ENCODE results near the gene STXBP6.

The STXBP6 gene

GRCh38 chr14:24851406-24851805 is 198.5 kb downstream of the STXBP6 start:
- no peaks in the 10 kb centered on the region for H3K4me1 ChIP-seq (ENCODE audit: control insufficient read depth, low read length)
- H3K4me2 ChIP-seq (ENCODE audit: low read length): no peak overlapping the region
- no peaks in the 10 kb centered on the region for H4K20me1 ChIP-seq (ENCODE audit: control insufficient read depth, insufficient read depth, low read depth, low read length)
- no peaks in the 10 kb centered on the region for H3K36me3 ChIP-seq (ENCODE audit: control insufficient read depth, low read length)
- TF ChIP-seq, protein P1, sequence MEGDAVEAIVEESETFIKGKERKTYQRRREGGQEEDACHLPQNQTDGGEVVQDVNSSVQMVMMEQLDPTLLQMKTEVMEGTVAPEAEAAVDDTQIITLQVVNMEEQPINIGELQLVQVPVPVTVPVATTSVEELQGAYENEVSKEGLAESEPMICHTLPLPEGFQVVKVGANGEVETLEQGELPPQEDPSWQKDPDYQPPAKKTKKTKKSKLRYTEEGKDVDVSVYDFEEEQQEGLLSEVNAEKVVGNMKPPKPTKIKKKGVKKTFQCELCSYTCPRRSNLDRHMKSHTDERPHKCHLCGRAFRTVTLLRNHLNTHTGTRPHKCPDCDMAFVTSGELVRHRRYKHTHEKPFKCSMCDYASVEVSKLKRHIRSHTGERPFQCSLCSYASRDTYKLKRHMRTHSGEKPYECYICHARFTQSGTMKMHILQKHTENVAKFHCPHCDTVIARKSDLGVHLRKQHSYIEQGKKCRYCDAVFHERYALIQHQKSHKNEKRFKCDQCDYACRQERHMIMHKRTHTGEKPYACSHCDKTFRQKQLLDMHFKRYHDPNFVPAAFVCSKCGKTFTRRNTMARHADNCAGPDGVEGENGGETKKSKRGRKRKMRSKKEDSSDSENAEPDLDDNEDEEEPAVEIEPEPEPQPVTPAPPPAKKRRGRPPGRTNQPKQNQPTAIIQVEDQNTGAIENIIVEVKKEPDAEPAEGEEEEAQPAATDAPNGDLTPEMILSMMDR (IDR thresholded peaks at IDR 0.05; ENCODE audit: low read depth, low read length, poor library complexity, severe bottlenecking): no peak
- no peak for TF ChIP-seq EZH2phosphoT487 (IDR thresholded peaks at IDR 0.05; ENCODE audit: borderline replicate concordance, low read length)
- no peaks in the 10 kb centered on the region for H3K9me2 ChIP-seq (replicated peaks; ENCODE audit: control insufficient read depth, low read length)
- no peak overlapping the region for H3K4me3 ChIP-seq (ENCODE audit: low read length)
- H3K27me3 ChIP-seq (ENCODE audit: control insufficient read depth, low read length): no peaks in the 10 kb centered on the region
- H3K9me3 ChIP-seq (ENCODE audit: control insufficient read depth, insufficient read depth, low read length): no peaks in the 10 kb centered on the region
- H3K79me2 ChIP-seq (ENCODE audit: control insufficient read depth, low read length): no peaks in the 10 kb centered on the region
- no peak overlapping the region for H3K27ac ChIP-seq (ENCODE audit: low read depth, low read length)
- H3F3A ChIP-seq (ENCODE audit: control insufficient read depth, insufficient read depth): no peaks in the 10 kb centered on the region

DNA sequence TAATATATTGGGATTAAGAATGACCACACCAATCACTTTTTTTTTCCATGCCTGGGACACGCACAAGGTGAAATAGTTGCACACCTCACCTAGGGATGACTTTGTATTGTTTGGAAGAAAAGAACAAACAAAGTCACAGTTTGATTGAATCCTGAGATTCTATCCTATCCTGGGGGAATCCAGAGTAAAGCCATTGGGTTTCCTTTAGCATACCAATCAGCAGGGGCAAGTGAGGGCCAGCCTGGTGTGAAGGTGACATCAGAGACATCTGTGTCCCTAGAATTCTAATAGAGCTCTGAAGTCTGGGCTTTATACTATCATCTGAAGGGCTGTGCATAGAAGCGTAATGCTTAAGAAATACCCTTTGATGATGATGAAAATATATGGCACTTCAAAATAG is 199.9 kb downstream of the STXBP6 start:
- Histone ChIP-seq H3K27me3 (ENCODE audit: control insufficient read depth, low read length) (no peaks in the 10 kb centered on the region), H4K20me1 (ENCODE audit: control insufficient read depth, insufficient read depth, low read depth, low read length) (no peaks in the 10 kb centered on the region), H3F3A (ENCODE audit: control insufficient read depth, insufficient read depth) (no peaks in the 10 kb centered on the region), H3K4me2 (ENCODE audit: low read length) (no peak overlapping the region), H3K79me2 (ENCODE audit: control insufficient read depth, low read length) (no peaks in the 10 kb centered on the region), H3K27ac (ENCODE audit: low read depth, low read length) (no peak overlapping the region), H3K9me2 (replicated peaks; ENCODE audit: control insufficient read depth, low read length) (no peaks in the 10 kb centered on the region), H3K36me3 (ENCODE audit: control insufficient read depth, low read length) (no peaks in the 10 kb centered on the region), H3K4me1 (ENCODE audit: control insufficient read depth, low read length) (no peaks in the 10 kb centered on the region), H3K9me3 (ENCODE audit: control insufficient read depth, insufficient read depth, low read length) (no peaks in the 10 kb centered on the region), H3K4me3 (ENCODE audit: low read length) (no peak overlapping the region)
- TF ChIP-seq, protein P1 (IDR thresholded peaks at IDR 0.05; ENCODE audit: low read depth, low read length, poor library complexity, severe bottlenecking): no peak
- no peak for TF ChIP-seq EZH2phosphoT487 (IDR thresholded peaks at IDR 0.05; ENCODE audit: borderline replicate concordance, low read length)

DNA sequence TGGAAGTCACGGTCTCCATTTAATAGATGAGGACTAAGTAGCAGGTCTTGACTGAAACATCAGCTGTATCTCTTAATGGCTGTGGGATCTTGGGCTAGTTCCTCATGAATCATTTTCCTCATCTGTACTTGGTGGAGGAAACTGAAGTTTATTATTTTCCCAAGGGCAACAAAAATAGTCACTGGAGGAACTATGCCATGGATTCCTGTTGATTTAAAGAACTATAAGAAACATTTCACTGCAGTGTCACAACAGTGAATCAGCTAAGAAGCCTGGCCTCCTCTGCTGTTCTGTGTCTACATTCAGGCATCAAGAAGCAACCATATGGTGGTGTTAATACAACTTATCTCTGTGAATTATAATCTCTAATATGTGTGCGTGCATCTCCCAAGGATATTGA is 200.5 kb downstream of the STXBP6 start:
- H3K9me2 ChIP-seq (replicated peaks; ENCODE audit: control insufficient read depth, low read length): no peaks in the 10 kb centered on the region
- H3K4me2 ChIP-seq (ENCODE audit: low read length): no peak overlapping the region
- no peak for TF ChIP-seq EZH2phosphoT487 (IDR thresholded peaks at IDR 0.05; ENCODE audit: borderline replicate concordance, low read length)

DNA sequence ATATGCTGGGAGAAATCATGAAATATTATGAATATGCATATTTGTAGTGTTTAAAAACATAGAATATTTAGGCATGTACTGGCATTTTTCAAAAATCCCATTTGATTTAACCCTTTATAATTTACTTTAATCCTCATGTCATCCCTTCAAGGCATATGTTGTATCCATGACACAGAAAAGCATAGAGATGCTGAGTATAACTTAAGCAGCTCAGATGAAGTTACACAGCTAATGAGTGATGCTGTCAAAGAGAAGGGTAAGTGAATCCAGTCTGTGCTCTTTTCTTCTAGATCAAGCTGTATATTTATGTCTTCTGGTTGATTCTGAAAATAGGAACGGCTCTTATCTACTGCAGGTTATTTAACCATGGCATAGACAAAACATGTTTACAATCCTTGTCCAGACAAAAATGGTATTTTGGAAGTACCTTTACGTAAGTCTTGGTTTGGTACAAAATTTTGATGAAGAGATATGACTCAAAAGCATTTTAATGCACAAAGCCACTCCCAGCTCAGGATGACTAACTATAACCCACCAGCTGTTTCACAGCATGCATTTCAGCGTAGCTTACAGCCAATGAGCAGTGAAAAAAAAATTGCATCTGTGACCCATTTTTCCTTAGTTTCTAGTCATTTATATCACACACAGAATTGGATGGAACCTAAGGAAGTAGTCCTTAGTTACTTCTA is 201.7 kb downstream of the STXBP6 start:
- Histone ChIP-seq H3K27ac (ENCODE audit: low read depth, low read length) (no peak overlapping the region), H3K79me2 (ENCODE audit: control insufficient read depth, low read length) (no peaks in the 10 kb centered on the region), H3K9me2 (replicated peaks; ENCODE audit: control insufficient read depth, low read length) (no peaks in the 10 kb centered on the region), H3K4me2 (ENCODE audit: low read length) (no peak overlapping the region), H3K4me3 (ENCODE audit: low read length) (no peak overlapping the region), H3K36me3 (ENCODE audit: control insufficient read depth, low read length) (no peaks in the 10 kb centered on the region), H3K27me3 (ENCODE audit: control insufficient read depth, low read length) (no peaks in the 10 kb centered on the region), H4K20me1 (ENCODE audit: control insufficient read depth, insufficient read depth, low read depth, low read length) (no peaks in the 10 kb centered on the region), H3F3A (ENCODE audit: control insufficient read depth, insufficient read depth) (no peaks in the 10 kb centered on the region), H3K4me1 (ENCODE audit: control insufficient read depth, low read length) (no peaks in the 10 kb centered on the region), H3K9me3 (ENCODE audit: control insufficient read depth, insufficient read depth, low read length) (no peaks in the 10 kb centered on the region)
- no peak for TF ChIP-seq EZH2phosphoT487 (IDR thresholded peaks at IDR 0.05; ENCODE audit: borderline replicate concordance, low read length)
- TF ChIP-seq, protein P1 (IDR thresholded peaks at IDR 0.05; ENCODE audit: low read depth, low read length, poor library complexity, severe bottlenecking): no peak

More for the DNA sequence above, 200.5 kb downstream of the STXBP6 start:
- Histone ChIP-seq H4K20me1 (ENCODE audit: control insufficient read depth, insufficient read depth, low read depth, low read length) (no peaks in the 10 kb centered on the region), H3K27ac (ENCODE audit: low read depth, low read length) (no peak overlapping the region), H3K4me3 (ENCODE audit: low read length) (no peak overlapping the region), H3K79me2 (ENCODE audit: control insufficient read depth, low read length) (no peaks in the 10 kb centered on the region), H3K36me3 (ENCODE audit: control insufficient read depth, low read length) (no peaks in the 10 kb centered on the region), H3F3A (ENCODE audit: control insufficient read depth, insufficient read depth) (no peaks in the 10 kb centered on the region), H3K9me3 (ENCODE audit: control insufficient read depth, insufficient read depth, low read length) (no peaks in the 10 kb centered on the region), H3K4me1 (ENCODE audit: control insufficient read depth, low read length) (no peaks in the 10 kb centered on the region), H3K27me3 (ENCODE audit: control insufficient read depth, low read length) (no peaks in the 10 kb centered on the region)
